Stimulated activated CD8-positive, alpha-beta memory T cell treated with anti-CD3 and anti-CD28 coated beads, Interleukin-12 subunit alpha, Interleukin-12 subunit beta, amount 100 ng/mL, for 4 hours (primary cell): ENCODE data around the gene CADM1.

Source experiments
- DNase-seq: peaks from one replicate; pipeline ENCODE4 v3.0.0-alpha.2; 2020; ENCODE audit warnings: low read depth

Gene CADM1

GRCh38 chr11:115349335-115350017 lies 154.7 kb downstream of the CADM1 start:
- no peak for DNase-seq

GRCh38 chr11:115348416-115348815 lies 155.8 kb downstream of the CADM1 start:
- no peak for DNase-seq

- no peak for DNase-seq
Observed at GRCh38 chr11:115347106-115347505, 157.1 kb downstream of the CADM1 start.

- DNase-seq = no peak
Observed at GRCh38 chr11:115345840-115346239, 158.4 kb downstream of the CADM1 start.

GRCh38 chr11:115345361-115345760 lies 158.9 kb downstream of the CADM1 start:
- no peak for DNase-seq

- no peak for DNase-seq
Observed at GRCh38 chr11:115344846-115345245, 159.4 kb downstream of the CADM1 start.

- no peak for DNase-seq
Observed at GRCh38 chr11:115342142-115342541, 162.1 kb downstream of the CADM1 start.

GRCh38 chr11:115340874-115341273 lies 163.3 kb downstream of the CADM1 start:
- no peak for DNase-seq

GRCh38 chr11:115338476-115338875 lies 165.7 kb downstream of the CADM1 start:
- no peak for DNase-seq

- no peak for DNase-seq
Observed at GRCh38 chr11:115334932-115335788, 169.1 kb downstream of the CADM1 start.

- DNase-seq = no peak
Observed at GRCh38 chr11:115333949-115334348, 170.3 kb downstream of the CADM1 start.

- no peak for DNase-seq
Observed at GRCh38 chr11:115333121-115333520, 171.1 kb downstream of the CADM1 start.

- DNase-seq = no peak
Observed at GRCh38 chr11:115330684-115331482, 173.3 kb downstream of the CADM1 start.

- no peak for DNase-seq
Observed at GRCh38 chr11:115326526-115326925, 177.7 kb downstream of the CADM1 start.

GRCh38 chr11:115325523-115325922 lies 178.7 kb downstream of the CADM1 start:
- DNase-seq = no peak

- DNase-seq = no peak
Observed at GRCh38 chr11:115324581-115325432, 179.4 kb downstream of the CADM1 start.

- DNase-seq = no peak
Observed at GRCh38 chr11:115322553-115323203, 181.5 kb downstream of the CADM1 start.

- no peak for DNase-seq
Observed at GRCh38 chr11:115321605-115322289, 182.5 kb downstream of the CADM1 start.

- DNase-seq = no peak
Observed at GRCh38 chr11:115317277-115318185, 186.7 kb downstream of the CADM1 start.
